T-helper 17 cell (primary cell): ENCODE measurements around the gene HSCB. TPM values are rescaled to one million over a fixed set of nuclear protein-coding genes. Genes with fewer than 3 reads are reported as not detected.

Experiments used
- ATAC-seq: fragments of 150-1000 bp; cut with Tn5 transposase; 2 replicates; pipeline ENCODE4 v1.10.0; 2021; ENCODE audit warnings: mild to moderate bottlenecking, moderate library complexity
- DNase-seq, 3 donors: peaks; one replicate each; pipeline versions ENCODE4 v3.0.0 to v3.0.0-alpha.2; 2020 to 2021
- H3K9me3 ChIP-seq: one replicate; pipeline ENCODE4 v1.7.0; 2013; ENCODE audit warnings: low read length, mild to moderate bottlenecking; ENCODE audit not compliant: control insufficient read depth, poor library complexity, severe bottlenecking
- H3K27ac Mint-ChIP-seq: one replicate; pipeline ENCODE4 v1.8.0; 2022; ENCODE audit warnings: mild to moderate bottlenecking, moderate library complexity, mixed read lengths
- H3K27me3 Mint-ChIP-seq: one replicate; pipeline ENCODE4 v1.8.0; 2022; ENCODE audit warnings: mixed read lengths
- H3K36me3 Mint-ChIP-seq: one replicate; pipeline ENCODE4 v1.8.0; 2022; ENCODE audit warnings: low read depth, mixed read lengths
- H3K4me1 Mint-ChIP-seq: one replicate; pipeline ENCODE4 v1.8.0; 2022; ENCODE audit warnings: mild to moderate bottlenecking, mixed read lengths
- H3K4me3 Mint-ChIP-seq: one replicate; pipeline ENCODE4 v1.8.0; 2022; ENCODE audit warnings: mild to moderate bottlenecking, moderate library complexity, mixed read lengths
- total RNA-seq, 4 donors: library from RNA in 2 of 4; stranded (reverse) in 2 of 4; gene quantifications; one replicate each; pipeline ENCODE4 v1.2.3 and lab custom pipeline; 2022 to 2026

The HSCB gene
- total RNA-seq, 2 donors from 2014 or later, result 5.6 to 7.2 TPM

DNA sequence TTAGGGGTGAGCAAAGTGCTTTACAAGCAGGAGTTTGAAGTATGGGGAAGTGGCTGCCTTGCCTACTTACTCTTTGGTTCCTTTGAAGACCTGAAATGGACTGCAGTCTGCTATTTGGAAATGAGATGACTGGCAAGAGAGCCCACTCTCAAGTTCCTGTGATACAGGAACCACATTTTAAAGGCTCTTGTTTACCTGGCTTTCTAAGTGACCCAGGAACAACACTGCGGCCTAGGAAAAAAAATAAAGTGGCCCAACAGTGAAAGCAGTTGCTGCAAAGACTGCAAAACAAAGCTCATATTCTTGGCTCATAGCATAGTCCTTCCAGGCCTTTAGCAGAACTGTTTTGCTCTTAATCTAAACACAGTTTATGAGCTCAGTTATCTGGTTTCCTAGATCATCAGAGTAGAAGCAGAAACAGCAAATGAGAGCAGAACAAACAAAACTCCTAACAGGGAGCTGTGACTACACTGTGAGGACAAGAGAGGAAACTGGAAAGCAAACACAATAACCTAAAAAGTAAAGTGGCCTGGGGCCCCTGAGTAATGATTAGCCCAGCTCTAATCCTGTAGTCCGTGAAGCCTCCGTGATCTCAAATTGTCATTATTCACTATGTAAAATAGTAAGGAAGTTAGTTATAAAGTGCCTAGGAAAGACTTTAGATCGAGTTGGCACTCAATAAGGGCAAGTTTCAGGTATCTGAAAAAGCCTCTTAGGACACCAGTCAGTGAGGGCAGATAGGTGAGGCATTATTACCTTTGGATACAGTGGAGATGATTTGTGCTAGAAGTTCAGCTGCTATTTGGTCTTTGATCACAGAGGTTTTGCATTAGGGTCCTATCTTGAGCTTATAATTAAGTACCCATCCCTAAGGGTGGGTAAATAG is 42.2 kb downstream of the HSCB start:
- ATAC-seq (no peak), DNase-seq (no peak)
- Mint-ChIP-seq H3K4me3 (no peak overlapping the region), H3K27ac (no peak overlapping the region), H3K4me1 (peaks cover 11% of the 10 kb centered on the region), H3K36me3 (peaks cover 4% of the 10 kb centered on the region), H3K27me3 (no peaks in the 10 kb centered on the region)
- H3K9me3 ChIP-seq, result no peaks in the 10 kb centered on the region

DNA sequence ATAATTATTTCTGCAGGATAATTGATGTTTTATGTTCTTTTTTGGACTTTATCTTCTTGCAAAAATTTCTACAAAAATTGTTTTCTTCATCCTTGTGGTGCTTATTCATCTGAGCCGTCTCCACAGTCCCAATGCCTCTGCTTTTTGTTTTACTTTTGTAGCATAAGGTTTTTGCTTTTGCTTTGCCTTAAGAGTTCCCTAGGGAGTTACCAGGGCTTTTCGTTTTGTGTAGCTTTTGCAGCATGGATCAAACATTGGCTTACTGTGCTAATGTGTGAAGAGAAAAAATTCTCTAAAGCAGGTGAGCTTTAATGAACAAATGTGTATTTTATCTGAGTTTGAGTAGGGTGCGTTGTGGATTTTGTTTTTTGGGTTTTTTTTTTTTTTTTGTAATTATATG is 46.8 kb downstream of the HSCB start:
- no peaks in the 10 kb centered on the region for H3K27me3 Mint-ChIP-seq
- peaks cover 28% of the 10 kb centered on the region for H3K4me1 Mint-ChIP-seq
- H3K9me3 ChIP-seq, result no peaks in the 10 kb centered on the region
- DNase-seq (no peak), ATAC-seq (no peak)
- H3K27ac Mint-ChIP-seq, result no peak overlapping the region
- no peak overlapping the region for H3K4me3 Mint-ChIP-seq
- H3K36me3 Mint-ChIP-seq, result peaks cover 4% of the 10 kb centered on the region

DNA sequence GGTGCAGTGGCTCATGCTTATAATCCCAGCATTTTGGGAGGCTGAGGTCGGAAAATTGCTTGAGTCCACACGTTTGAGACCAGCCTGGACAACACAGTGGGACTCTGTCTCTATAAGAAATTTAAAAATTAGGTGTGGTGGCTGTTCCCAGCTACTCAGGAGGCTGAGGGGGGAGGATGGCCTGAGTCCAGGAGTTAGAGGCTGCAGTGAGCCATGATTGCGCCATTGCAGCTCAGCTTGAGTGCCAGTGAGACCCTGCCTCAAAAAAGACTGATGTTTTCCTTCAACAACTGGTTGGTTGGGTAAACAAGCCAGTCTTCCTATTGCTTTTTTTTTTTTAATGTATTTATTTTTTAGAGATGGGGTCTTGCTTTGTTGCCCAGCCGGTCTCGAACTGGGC is 49.3 kb downstream of the HSCB start:
- Mint-ChIP-seq H3K36me3 (peaks cover 3% of the 10 kb centered on the region), H3K4me1 (peaks cover 39% of the 10 kb centered on the region), H3K27ac (peak overlapping the region; percentile 39), H3K4me3 (no peak overlapping the region), H3K27me3 (no peaks in the 10 kb centered on the region)
- no peak for DNase-seq
- no peak for ATAC-seq
- no peaks in the 10 kb centered on the region for H3K9me3 ChIP-seq

DNA sequence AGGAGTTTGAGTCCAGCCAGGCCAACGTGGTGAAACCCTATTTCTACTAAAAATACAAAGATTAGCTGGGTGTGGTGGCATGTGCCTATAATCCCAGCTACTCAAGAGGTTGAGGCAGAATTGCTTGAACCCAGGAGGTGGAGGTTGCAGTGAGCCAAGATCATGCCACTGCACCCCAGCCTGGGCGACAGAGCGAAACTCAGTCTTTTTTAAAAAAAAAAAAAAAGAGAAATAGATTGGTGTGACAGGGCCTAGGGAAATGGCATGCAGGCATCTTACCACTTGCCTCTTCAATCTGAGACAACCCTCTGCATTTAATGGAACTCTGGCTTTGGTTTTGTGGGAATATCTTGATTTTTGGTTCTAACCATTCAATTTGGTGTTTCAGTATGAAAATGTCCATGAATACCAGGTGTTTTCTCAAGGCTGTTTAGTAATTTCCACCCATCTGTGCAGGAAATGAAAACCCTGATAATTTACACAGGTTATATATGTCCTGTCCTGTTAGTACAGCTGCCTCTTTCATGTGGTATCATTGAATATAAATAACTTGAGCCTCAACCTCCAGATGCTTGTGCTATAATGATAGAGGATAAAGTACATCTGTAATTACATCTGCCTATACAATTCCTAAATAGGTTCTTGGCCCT is 50.1 kb downstream of the HSCB start:
- DNase-seq (no peak), ATAC-seq (peak; percentile 49)
- H3K27me3 Mint-ChIP-seq, result no peaks in the 10 kb centered on the region
- peak overlapping the region; percentile 39 for H3K4me3 Mint-ChIP-seq
- H3K9me3 ChIP-seq, result no peaks in the 10 kb centered on the region
- H3K27ac Mint-ChIP-seq, result peak overlapping the region; percentile 81
- peaks cover 3% of the 10 kb centered on the region for H3K36me3 Mint-ChIP-seq
- H3K4me1 Mint-ChIP-seq, result peaks cover 43% of the 10 kb centered on the region

DNA sequence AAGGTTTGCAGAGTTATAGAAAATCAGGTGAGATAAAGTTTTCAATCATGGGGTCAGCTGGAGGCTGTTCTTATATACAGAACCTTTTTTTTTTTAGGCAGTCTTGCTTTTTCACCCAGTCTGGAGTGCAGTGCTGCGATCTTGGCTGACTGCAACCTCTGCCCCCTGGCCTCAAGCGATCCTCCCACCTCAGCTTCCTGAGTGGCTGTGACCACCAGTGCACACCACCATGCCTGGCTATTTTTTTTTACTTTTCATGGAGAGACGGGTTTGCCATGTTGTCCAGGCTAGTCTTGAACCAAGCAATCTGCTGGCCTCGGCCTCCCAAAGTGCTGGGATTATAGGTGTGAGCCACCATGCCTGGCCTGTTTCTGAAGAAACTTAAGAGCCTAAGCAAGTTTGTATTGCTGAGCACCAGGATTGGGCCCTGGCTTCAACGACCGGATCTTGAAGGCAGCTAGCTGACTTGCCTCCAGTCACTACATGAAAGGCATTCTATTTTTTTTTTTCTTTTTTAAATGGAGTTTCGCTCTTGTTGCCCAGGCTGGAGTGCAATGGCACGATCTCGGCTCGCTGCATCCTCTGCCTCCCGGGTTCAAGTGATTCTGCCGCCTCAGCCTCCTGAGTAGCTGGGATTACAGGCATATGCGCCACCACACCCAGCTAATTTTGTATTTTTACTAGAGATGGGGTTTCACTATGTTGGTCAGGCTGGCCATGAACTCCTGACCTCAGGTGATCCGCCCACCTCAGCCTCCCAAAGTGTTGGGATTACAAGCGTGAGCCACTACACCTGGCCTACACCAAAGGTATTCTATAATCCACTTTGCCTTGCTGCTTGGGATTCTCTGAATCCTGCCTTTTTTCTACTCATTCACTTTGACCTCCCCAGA is 50.9 kb downstream of the HSCB start:
- peaks cover 46% of the 10 kb centered on the region for H3K4me1 Mint-ChIP-seq
- H3K36me3 Mint-ChIP-seq, result peaks cover 3% of the 10 kb centered on the region
- H3K27me3 Mint-ChIP-seq, result no peaks in the 10 kb centered on the region
- H3K27ac Mint-ChIP-seq, result peak overlapping the region; percentile 81
- no peaks in the 10 kb centered on the region for H3K9me3 ChIP-seq
- peak overlapping the region; percentile 39 for H3K4me3 Mint-ChIP-seq
- ATAC-seq (peak; percentile 44), DNase-seq (no peak)

DNA sequence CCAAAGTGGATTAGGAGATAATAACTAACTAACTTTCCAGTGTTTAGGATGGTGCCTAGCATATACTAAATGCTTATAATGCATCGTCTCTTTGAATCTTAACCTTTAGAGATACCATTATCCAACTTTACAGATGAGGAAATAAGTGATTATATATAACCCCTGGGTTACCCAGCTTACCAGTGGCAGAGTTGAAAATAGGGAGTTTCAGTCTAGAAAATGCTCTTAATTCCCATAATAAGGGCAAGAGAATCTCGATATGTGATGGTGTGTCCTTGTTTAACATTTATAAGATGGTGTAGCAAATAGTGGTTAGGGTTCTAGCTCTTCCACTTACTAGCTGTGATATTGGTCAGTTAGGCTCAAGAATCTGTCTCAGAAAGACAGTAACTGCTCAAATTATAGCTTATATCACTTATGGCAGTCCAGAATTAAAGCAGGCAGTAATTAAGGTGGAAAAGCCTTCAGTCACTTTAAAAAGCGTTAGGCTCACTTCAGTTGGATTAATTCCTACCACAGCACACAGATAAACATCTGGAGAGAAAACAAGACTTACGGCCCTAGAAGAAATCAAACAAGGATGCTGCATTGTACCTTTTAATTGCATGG is 52.2 kb downstream of the HSCB start:
- no peaks in the 10 kb centered on the region for H3K9me3 ChIP-seq
- H3K4me3 Mint-ChIP-seq, result no peak overlapping the region
- peaks cover 48% of the 10 kb centered on the region for H3K4me1 Mint-ChIP-seq
- H3K27ac Mint-ChIP-seq, result peak overlapping the region; percentile 100
- ATAC-seq (no peak), DNase-seq (no peak)
- peaks cover 4% of the 10 kb centered on the region for H3K36me3 Mint-ChIP-seq
- no peaks in the 10 kb centered on the region for H3K27me3 Mint-ChIP-seq

DNA sequence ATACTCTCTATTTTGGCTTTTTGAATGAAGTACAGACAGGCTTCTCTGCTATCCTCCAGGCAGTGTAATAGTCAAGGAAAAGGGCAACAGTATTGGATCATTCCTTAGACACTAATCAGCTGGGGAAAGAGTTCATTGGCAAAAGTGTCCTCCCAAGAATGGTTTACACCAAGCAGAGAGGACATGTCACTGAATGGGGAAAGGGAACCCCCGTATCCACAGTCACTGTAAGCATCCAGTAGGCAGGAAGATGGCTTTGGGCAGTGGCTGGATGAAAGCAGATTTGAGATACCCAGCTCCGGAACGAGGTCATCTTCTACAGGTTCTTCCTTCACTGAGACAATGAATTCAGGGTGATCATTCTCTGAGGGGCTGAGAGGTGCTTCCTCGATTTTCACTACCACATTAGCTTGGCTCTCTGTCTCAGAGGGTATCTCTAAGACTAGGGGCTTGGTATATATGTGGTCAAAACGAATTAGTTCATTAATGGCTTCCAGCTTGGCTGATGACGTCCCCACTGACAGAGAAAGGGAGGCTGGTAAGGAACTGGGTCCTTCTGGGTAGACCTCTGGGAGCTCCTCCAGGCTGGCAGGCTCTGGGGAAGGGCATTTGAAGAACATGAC is 53.3 kb downstream of the HSCB start:
- no peaks in the 10 kb centered on the region for H3K27me3 Mint-ChIP-seq
- ATAC-seq, result no peak
- peaks cover 11% of the 10 kb centered on the region for H3K36me3 Mint-ChIP-seq
- H3K4me3 Mint-ChIP-seq, result no peak overlapping the region
- peaks cover 53% of the 10 kb centered on the region for H3K4me1 Mint-ChIP-seq
- H3K27ac Mint-ChIP-seq, result peak overlapping the region; percentile 100
- no peak for DNase-seq
- no peaks in the 10 kb centered on the region for H3K9me3 ChIP-seq

DNA sequence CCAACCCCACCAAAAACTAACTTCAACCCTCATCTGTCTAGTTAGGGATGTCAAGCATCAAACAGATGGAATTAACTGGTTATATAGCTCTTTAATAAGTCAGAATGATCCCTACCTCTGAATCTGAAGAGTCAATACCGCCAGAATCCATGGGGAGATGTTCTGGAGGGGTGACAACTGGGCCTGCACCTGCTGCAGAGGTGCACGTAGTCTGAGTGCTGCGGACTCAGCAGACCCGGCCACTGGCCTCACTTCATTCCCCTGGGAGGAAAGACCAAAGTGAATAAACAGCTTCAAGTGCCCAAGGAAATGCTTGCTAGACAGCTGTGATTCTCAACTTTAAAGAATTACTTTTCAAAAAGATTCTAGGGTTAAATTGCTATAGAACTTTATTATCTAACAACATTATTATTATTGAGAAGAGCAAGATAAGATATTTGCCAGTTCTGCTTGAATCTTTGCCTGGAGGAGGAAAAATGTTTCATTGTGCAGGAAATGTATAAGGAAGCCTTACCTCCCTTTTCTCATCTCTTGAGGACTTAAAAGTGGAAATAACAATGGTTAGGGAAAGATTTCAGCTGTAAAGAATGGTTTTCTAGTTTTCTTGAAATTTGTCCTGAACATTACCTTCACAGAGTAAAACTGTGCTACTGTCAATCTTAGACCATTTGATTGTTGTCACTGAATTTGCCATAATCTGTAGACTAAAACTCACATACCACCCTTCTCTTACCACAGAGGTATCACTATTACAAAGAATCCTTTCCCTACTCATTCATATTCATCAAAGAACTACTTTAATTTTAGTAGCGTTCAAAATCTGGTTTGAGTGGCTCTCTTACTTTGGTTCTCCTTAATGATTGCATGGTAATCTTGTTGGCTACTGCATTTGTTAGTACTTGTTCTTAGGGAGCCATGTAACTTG is 54.4 kb downstream of the HSCB start:
- H3K27me3 Mint-ChIP-seq, result no peaks in the 10 kb centered on the region
- H3K4me1 Mint-ChIP-seq, result peaks cover 48% of the 10 kb centered on the region
- DNase-seq (no peak), ATAC-seq (no peak)
- H3K36me3 Mint-ChIP-seq, result peaks cover 11% of the 10 kb centered on the region
- peak overlapping the region; percentile 47 for H3K4me3 Mint-ChIP-seq
- peak overlapping the region; percentile 100 for H3K27ac Mint-ChIP-seq
- H3K9me3 ChIP-seq, result no peaks in the 10 kb centered on the region

GRCh38 chr22:28798810-28799605 is 57.2 kb downstream of the HSCB start:
- H3K36me3 Mint-ChIP-seq, result peaks cover 11% of the 10 kb centered on the region
- DNase-seq, result no peak

DNA sequence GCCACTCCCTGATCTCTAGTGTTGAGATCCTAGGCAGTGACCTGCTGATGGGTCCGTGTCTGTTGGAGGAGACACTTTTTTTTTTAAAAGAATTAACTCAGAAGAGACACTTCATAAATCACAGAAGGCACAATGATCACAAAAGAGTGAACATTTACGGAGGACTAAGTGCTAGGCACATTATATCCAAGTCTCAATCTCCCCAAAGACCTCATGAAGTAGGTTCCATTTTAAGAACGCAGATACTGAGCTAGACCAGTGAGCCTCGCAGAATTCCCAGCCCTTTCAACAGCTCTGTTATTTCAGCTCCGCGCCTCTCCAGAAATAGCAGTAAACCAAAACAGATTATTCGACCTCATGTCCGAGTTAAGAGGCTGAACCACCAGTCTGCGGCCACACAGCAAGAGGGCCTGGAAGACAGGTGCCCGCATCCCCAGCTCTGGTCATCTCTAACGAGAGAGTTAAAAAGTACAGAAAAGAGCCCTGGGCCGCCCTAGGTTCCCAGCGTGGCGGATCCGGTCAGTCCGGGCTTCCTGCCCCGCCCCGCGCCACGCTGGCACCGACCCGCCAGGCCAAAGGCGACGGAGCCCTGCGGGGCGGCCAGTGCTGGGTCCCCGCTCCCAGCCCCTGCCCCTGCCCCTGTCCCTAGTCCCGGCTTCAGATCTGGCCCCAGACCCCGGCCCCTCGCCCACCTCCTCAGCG is 57.9 kb downstream of the HSCB start:
- H3K27me3 Mint-ChIP-seq, result no peaks in the 10 kb centered on the region
- H3K4me1 Mint-ChIP-seq, result peaks cover 40% of the 10 kb centered on the region
- no peaks in the 10 kb centered on the region for H3K9me3 ChIP-seq
- peak in 1 of 3 donors; percentile 18 for DNase-seq
- peaks cover 8% of the 10 kb centered on the region for H3K36me3 Mint-ChIP-seq
- peak; percentile 34 for ATAC-seq
- H3K4me3 Mint-ChIP-seq, result peak overlapping the region; percentile 99
- H3K27ac Mint-ChIP-seq, result peak overlapping the region; percentile 100

More at GRCh38 chr22:28798810-28799605, 57.2 kb downstream of the HSCB start:
- peak overlapping the region; percentile 100 for H3K27ac Mint-ChIP-seq
- H3K9me3 ChIP-seq, result no peaks in the 10 kb centered on the region
- no peak for ATAC-seq
- H3K4me1 Mint-ChIP-seq, result peaks cover 44% of the 10 kb centered on the region
- peak overlapping the region; percentile 99 for H3K4me3 Mint-ChIP-seq
- H3K27me3 Mint-ChIP-seq, result no peaks in the 10 kb centered on the region
